ENCODE results near the gene SMIM29.

The SMIM29 gene

DNA sequence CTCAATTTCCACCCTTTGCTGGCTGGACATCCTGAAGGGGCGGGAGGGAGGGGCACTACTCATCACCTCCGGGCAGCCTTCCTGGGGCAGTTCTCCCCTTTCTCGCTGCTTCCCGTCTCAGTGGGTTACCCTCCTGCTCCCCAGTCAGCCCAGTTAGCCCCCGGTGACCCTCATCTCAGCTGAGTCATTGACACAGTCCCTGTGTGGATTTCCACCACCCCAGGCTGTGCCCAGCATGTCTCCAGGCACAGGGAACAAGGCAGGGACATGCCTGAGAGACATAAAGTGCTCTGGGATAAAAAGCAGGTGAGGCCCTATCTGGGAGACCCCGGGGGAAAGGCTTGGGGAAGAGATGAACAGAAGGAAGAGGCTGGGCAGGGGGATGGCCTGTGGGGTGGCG, 42.1 kb downstream of the SMIM29 start:
- TF ChIP-seq, protein P1, sequence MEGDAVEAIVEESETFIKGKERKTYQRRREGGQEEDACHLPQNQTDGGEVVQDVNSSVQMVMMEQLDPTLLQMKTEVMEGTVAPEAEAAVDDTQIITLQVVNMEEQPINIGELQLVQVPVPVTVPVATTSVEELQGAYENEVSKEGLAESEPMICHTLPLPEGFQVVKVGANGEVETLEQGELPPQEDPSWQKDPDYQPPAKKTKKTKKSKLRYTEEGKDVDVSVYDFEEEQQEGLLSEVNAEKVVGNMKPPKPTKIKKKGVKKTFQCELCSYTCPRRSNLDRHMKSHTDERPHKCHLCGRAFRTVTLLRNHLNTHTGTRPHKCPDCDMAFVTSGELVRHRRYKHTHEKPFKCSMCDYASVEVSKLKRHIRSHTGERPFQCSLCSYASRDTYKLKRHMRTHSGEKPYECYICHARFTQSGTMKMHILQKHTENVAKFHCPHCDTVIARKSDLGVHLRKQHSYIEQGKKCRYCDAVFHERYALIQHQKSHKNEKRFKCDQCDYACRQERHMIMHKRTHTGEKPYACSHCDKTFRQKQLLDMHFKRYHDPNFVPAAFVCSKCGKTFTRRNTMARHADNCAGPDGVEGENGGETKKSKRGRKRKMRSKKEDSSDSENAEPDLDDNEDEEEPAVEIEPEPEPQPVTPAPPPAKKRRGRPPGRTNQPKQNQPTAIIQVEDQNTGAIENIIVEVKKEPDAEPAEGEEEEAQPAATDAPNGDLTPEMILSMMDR (IDR thresholded peaks at IDR 0.05; ENCODE audit: low read depth, low read length): no peak
- DNase-seq (ENCODE audit: extremely low read depth, low read depth): no peak

- TF ChIP-seq, protein P1 (IDR thresholded peaks at IDR 0.05; ENCODE audit: low read depth, low read length): no peak
- DNase-seq (ENCODE audit: extremely low read depth, low read depth): no peak
Observed at GRCh38 chr6:34205916-34206315, 42.9 kb downstream of the SMIM29 start.

GRCh38 chr6:34205466-34205865, 43.3 kb downstream of the SMIM29 start:
- TF ChIP-seq, protein P1 (IDR thresholded peaks at IDR 0.05; ENCODE audit: low read depth, low read length): no peak
- no peak for DNase-seq (ENCODE audit: extremely low read depth, low read depth)

DNA sequence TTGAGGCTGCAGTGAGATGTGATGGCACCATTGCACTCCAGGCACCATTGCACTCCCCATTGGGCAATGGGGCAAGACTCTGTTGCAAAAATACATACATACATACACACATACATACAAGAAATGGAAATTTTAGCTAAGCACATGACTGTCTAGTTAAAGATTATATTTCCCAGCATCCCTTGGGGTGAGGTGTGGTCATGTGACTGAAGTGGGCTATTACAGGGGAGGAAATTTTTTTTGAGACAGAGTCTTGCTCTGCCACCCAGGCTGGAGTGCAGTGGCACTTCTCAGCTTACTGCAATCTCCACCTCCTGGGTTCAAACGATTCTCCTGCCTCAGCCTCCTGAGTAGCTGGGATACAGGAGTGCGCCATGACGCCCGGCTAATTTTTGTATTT, 44.1 kb downstream of the SMIM29 start:
- no peak for DNase-seq (ENCODE audit: extremely low read depth, low read depth)
- TF ChIP-seq, protein P1 (IDR thresholded peaks at IDR 0.05; ENCODE audit: low read depth, low read length): no peak

DNA sequence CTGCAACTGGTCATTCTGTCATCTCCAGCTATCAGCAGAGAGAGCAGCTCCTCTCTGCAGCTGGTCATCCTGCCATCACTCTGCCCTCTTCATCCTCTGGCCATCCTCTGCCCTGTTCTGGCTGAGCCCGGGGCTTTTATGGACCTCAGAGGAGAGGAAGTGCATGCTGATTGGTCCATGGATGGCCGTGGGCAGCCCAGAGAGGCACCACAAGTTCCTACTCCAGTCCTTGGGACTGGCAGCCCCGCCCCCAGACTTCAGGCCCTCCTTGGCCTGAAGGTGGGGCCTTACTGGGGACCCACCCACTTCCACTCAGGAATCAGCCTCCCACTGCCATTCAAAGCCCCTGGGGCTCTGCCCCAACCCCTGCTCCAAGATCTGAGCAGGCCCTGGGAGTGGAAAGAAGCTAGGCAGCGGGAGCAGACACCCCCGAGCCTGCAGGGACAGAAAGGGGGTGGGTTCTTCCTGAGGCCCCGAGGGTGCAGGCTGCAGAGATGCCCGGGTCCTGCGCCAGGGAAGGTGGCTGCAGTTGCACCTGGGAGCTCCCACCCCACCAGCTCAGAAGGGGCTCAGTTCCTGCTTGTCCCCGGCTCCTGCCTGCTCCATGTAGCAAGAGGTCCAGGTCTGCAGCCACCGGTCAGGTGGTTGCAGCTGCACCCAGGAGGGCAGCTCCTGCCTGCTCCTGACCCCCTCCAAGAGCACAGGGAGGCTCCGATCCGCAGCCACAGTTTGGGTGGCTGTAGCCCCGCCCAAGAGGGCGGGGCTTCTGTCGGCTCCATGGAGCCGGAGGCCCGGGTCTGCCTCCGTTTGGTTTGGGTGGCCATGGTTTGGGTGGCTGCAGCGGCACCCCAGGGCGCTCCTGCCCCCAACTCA, 46.2 kb downstream of the SMIM29 start:
- TF ChIP-seq, protein P1 (IDR thresholded peaks at IDR 0.05; ENCODE audit: low read depth, low read length): no peak
- DNase-seq (ENCODE audit: extremely low read depth, low read depth): no peak

- DNase-seq (ENCODE audit: extremely low read depth, low read depth): no peak
- TF ChIP-seq, protein P1 (IDR thresholded peaks at IDR 0.05; ENCODE audit: low read depth, low read length): no peak
Observed at GRCh38 chr6:34201455-34202107, 47.2 kb downstream of the SMIM29 start.

GRCh38 chr6:34200340-34200971, 48.4 kb downstream of the SMIM29 start:
- TF ChIP-seq, protein P1 (IDR thresholded peaks at IDR 0.05; ENCODE audit: low read depth, low read length): no peak
- no peak for DNase-seq (ENCODE audit: extremely low read depth, low read depth)

All from AG09319 (cell line).